H9 (cell line): ENCODE data around the gene ZNF71. TPM values are rescaled to one million over a fixed set of nuclear protein-coding genes. Genes with fewer than 3 reads are reported as not detected.

Experiments used
- DNase-seq: peaks from one replicate; pipeline ENCODE4 v3.0.0-alpha.2; 2017
- H2AFZ ChIP-seq: one replicate; pipeline ENCODE4 v1.6.1; 2013; ENCODE audit warnings: mild to moderate bottlenecking, low read length, control low read depth, moderate library complexity
- H2AK5ac ChIP-seq: 2 replicates; pipeline ENCODE4 v1.6.1; 2013; ENCODE audit warnings: low read length, control low read depth, mixed read lengths; ENCODE audit not compliant: insufficient read length
- H2BK120ac ChIP-seq: one replicate; pipeline ENCODE4 v1.6.1; 2013; ENCODE audit warnings: low read depth, mild to moderate bottlenecking, low read length, control low read depth, inconsistent platforms; ENCODE audit not compliant: poor library complexity, severe bottlenecking
- H2BK12ac ChIP-seq: 2 replicates; pipeline ENCODE4 v1.6.1; 2013; ENCODE audit warnings: low read length, control low read depth, mixed read lengths, low read depth; ENCODE audit not compliant: insufficient read length
- H2BK15ac ChIP-seq: 2 replicates; pipeline ENCODE4 v1.6.1; 2013; ENCODE audit warnings: low read depth, low read length, control low read depth
- H2BK20ac ChIP-seq: one replicate; pipeline ENCODE4 v1.6.1; 2013; ENCODE audit warnings: low read depth, mild to moderate bottlenecking, low read length, control low read depth, inconsistent platforms; ENCODE audit not compliant: poor library complexity, severe bottlenecking
- H2BK5ac ChIP-seq: 2 replicates; pipeline ENCODE4 v1.6.1; 2013; ENCODE audit warnings: low read length, control low read depth, mixed read lengths; ENCODE audit not compliant: insufficient read length
- H3K14ac ChIP-seq: 2 replicates; pipeline ENCODE4 v1.6.1; 2013; ENCODE audit warnings: low read length, control low read depth; ENCODE audit not compliant: insufficient read depth
- H3K18ac ChIP-seq: 2 replicates; pipeline ENCODE4 v1.6.1; 2013; ENCODE audit warnings: low read depth, mild to moderate bottlenecking, mixed read lengths, low read length, control low read depth; ENCODE audit not compliant: insufficient read length
- H3K23ac ChIP-seq: 2 replicates; pipeline ENCODE4 v1.6.1; 2013; ENCODE audit warnings: low read length, control low read depth, mixed read lengths, low read depth; ENCODE audit not compliant: insufficient read length
- H3K23me2 ChIP-seq: 2 replicates; pipeline ENCODE4 v1.6.1; 2013; ENCODE audit warnings: low read depth, mild to moderate bottlenecking, mixed read lengths, low read length, control low read depth; ENCODE audit not compliant: insufficient read length, poor library complexity, severe bottlenecking
- H3K27ac ChIP-seq: 2 replicates; pipeline ENCODE4 v1.5.1; 2013; ENCODE audit warnings: low read length, control low read depth, mixed read lengths, low read depth; ENCODE audit not compliant: insufficient read length
- H3K27me3 ChIP-seq: 2 replicates; pipeline ENCODE4 v1.6.1; 2013; ENCODE audit warnings: low read length, control low read depth, inconsistent platforms; ENCODE audit not compliant: insufficient read depth
- H3K4ac ChIP-seq: 2 replicates; pipeline ENCODE4 v1.6.1; 2013; ENCODE audit warnings: low read depth, mild to moderate bottlenecking, control low read depth, inconsistent platforms, low read length, moderate library complexity
- H3K4me1 ChIP-seq: 2 replicates; pipeline ENCODE4 v1.6.1; 2013; ENCODE audit warnings: low read length, control low read depth, inconsistent platforms; ENCODE audit not compliant: insufficient read depth
- H3K4me2 ChIP-seq: 2 replicates; pipeline ENCODE4 v1.6.1; 2013; ENCODE audit warnings: low read length, control low read depth, mixed read lengths; ENCODE audit not compliant: insufficient read length, insufficient read depth
- H3K56ac ChIP-seq: 2 replicates; pipeline ENCODE4 v1.6.1; 2013; ENCODE audit warnings: low read depth, mild to moderate bottlenecking, mixed read lengths, low read length, control low read depth; ENCODE audit not compliant: insufficient read length
- H3K79me1 ChIP-seq: 2 replicates; pipeline ENCODE4 v1.6.1; 2013; ENCODE audit warnings: low read depth, mild to moderate bottlenecking, moderate library complexity, low read length, control low read depth, inconsistent platforms; ENCODE audit not compliant: insufficient read depth, poor library complexity, severe bottlenecking
- H3K79me2 ChIP-seq: 2 replicates; pipeline ENCODE4 v1.6.1; 2013; ENCODE audit warnings: low read length, control low read depth, inconsistent platforms; ENCODE audit not compliant: insufficient read depth
- H3K9ac ChIP-seq: 2 replicates; pipeline ENCODE4 v1.6.1; 2013; ENCODE audit warnings: low read length, control low read depth, mixed read lengths; ENCODE audit not compliant: insufficient read length; ENCODE audit errors: extremely low read depth
- H3K9me3 ChIP-seq: one replicate; pipeline ENCODE4 v1.6.1; 2013; ENCODE audit warnings: low read depth, low read length, inconsistent platforms; ENCODE audit not compliant: control insufficient read depth
- H3T11ph ChIP-seq: one replicate; pipeline ENCODE4 v1.6.1; 2013; ENCODE audit warnings: mild to moderate bottlenecking, low read length, control low read depth, inconsistent platforms
- H4K20me1 ChIP-seq: one replicate; pipeline ENCODE4 v1.6.1; 2013; ENCODE audit not compliant: control insufficient read depth, insufficient read length, insufficient read depth
- H4K5ac ChIP-seq: 2 replicates; pipeline ENCODE4 v1.6.1; 2013; ENCODE audit warnings: low read depth, mild to moderate bottlenecking, mixed read lengths, low read length, control low read depth; ENCODE audit not compliant: insufficient read length
- H4K8ac ChIP-seq: replicated peaks from 2 replicates; pipeline ENCODE4 v1.6.1; 2013; ENCODE audit warnings: low read length, control low read depth, mixed read lengths, low read depth; ENCODE audit not compliant: insufficient read length
- H4K91ac ChIP-seq: 2 replicates; pipeline ENCODE4 v1.6.1; 2013; ENCODE audit warnings: low read depth, mild to moderate bottlenecking, moderate library complexity, mixed read lengths, low read length, control low read depth; ENCODE audit not compliant: insufficient read length
- H3K27ac Mint-ChIP-seq, 3 experiments: 2 replicates in 2 of 3; 3 replicates in 1 of 3; pipeline ENCODE4 v1.8.0; 2020 to 2021; ENCODE audit warnings: mixed read lengths in 3 of 3, mild to moderate bottlenecking in 1 of 3, moderate library complexity in 1 of 3
- H3K27me3 Mint-ChIP-seq: 2 replicates; pipeline ENCODE4 v1.8.0; 2021; ENCODE audit warnings: low read depth, mild to moderate bottlenecking, moderate library complexity, mixed read lengths
- H3K36me3 Mint-ChIP-seq, 3 experiments: 2 replicates in 2 of 3; 3 replicates in 1 of 3; pipeline ENCODE4 v1.8.0; 2020 to 2021; ENCODE audit warnings: low read depth in 3 of 3, mixed read lengths in 3 of 3; ENCODE audit not compliant: insufficient read depth in 1 of 3
- H3K4me1 Mint-ChIP-seq, 2 experiments: 2 replicates each; pipeline ENCODE4 v1.8.0; 2020; ENCODE audit warnings: mixed read lengths in 2 of 2
- H3K4me3 Mint-ChIP-seq, 2 experiments: 2 replicates in 1 of 2; 3 replicates in 1 of 2; pipeline ENCODE4 v1.8.0; 2020 to 2021; ENCODE audit warnings: mild to moderate bottlenecking in 2 of 2, mixed read lengths in 2 of 2, moderate library complexity in 1 of 2
- H3K9me3 Mint-ChIP-seq, 2 experiments: 2 replicates in 1 of 2; 3 replicates in 1 of 2; pipeline ENCODE4 v1.8.0; 2020; ENCODE audit warnings: mild to moderate bottlenecking in 2 of 2, mixed read lengths in 2 of 2, moderate library complexity in 1 of 2
- WGBS: extraction: QIAGEN DNeasy Blood & Tissue Kit; methylation state at CpG from one replicate; pipeline ENCODE4 v1.1.7; 2013; ENCODE audit warnings: missing lambda C conversion rate, low lambda C conversion rate, mixed read lengths; ENCODE audit not compliant: insufficient read length; ENCODE audit errors: extremely low coverage; 5-methylcytosine and 5-hydroxymethylcytosine counted together
- total RNA-seq: library from RNA; stranded (reverse); gene quantifications from 2 replicates; pipeline ENCODE4 v1.2.1, GENCODE V29; 2021
- TF ChIP-seq, protein P1 (sequence below): fragments of 200-600 bp; sonication (generic); conservative IDR thresholded peaks from 3 replicates; pipeline ENCODE4 v1.8.0; 2021; ENCODE audit warnings: antibody characterized with exemption, mild to moderate bottlenecking

The ZNF71 gene
- total RNA-seq, 1 experiment from 2014 or later, result 7.2 TPM

- peaks cover 3% of the 10 kb centered on the region for H3K23me2 ChIP-seq
- Mint-ChIP-seq H3K9me3 (peaks cover 85 to 88% of the 10 kb centered on the region in 2 experiments), H3K4me3 (no peak overlapping the region), H3K4me1 (no peaks in the 10 kb centered on the region), H3K27ac (no peak overlapping the region), H3K36me3 (peaks cover 15 to 17% (median 16%) of the 10 kb centered on the region in 3 experiments; a peak in 6 of 7 replicates), H3K27me3 (peaks cover 3% of the 10 kb centered on the region)
- H3K9ac ChIP-seq, result no peak overlapping the region
- no peaks in the 10 kb centered on the region for H3K27me3 ChIP-seq
- no peak overlapping the region for H2BK5ac ChIP-seq
- no peaks in the 10 kb centered on the region for H3K4me1 ChIP-seq
- H2BK20ac ChIP-seq, result no peak overlapping the region
- no peak overlapping the region for H3K4ac ChIP-seq
- H3T11ph ChIP-seq, result no peak overlapping the region
- no peak overlapping the region for H2BK15ac ChIP-seq
- no peak for DNase-seq
- H4K8ac ChIP-seq, result no peak overlapping the region
- no peak overlapping the region for H2BK12ac ChIP-seq
- no peak overlapping the region for H4K91ac ChIP-seq
- no peak overlapping the region for H3K27ac ChIP-seq
- H3K79me2 ChIP-seq, result no peaks in the 10 kb centered on the region; the same call in 1 of the 2 replicates
- no CpG with 5 or more reads among the region's 17 CpGs for WGBS
- no peak overlapping the region for H2AK5ac ChIP-seq
- H4K5ac ChIP-seq, result no peak overlapping the region
- H3K9me3 ChIP-seq, result peaks cover 56% of the 10 kb centered on the region
- H2BK120ac ChIP-seq, result no peak overlapping the region
- H3K23ac ChIP-seq, result no peak overlapping the region
- H3K14ac ChIP-seq, result no peak overlapping the region
- no peak overlapping the region for H2AFZ ChIP-seq
- H4K20me1 ChIP-seq, result no peaks in the 10 kb centered on the region
- no peak overlapping the region for H3K56ac ChIP-seq
- H3K4me2 ChIP-seq, result no peak overlapping the region
- TF ChIP-seq, protein P1, sequence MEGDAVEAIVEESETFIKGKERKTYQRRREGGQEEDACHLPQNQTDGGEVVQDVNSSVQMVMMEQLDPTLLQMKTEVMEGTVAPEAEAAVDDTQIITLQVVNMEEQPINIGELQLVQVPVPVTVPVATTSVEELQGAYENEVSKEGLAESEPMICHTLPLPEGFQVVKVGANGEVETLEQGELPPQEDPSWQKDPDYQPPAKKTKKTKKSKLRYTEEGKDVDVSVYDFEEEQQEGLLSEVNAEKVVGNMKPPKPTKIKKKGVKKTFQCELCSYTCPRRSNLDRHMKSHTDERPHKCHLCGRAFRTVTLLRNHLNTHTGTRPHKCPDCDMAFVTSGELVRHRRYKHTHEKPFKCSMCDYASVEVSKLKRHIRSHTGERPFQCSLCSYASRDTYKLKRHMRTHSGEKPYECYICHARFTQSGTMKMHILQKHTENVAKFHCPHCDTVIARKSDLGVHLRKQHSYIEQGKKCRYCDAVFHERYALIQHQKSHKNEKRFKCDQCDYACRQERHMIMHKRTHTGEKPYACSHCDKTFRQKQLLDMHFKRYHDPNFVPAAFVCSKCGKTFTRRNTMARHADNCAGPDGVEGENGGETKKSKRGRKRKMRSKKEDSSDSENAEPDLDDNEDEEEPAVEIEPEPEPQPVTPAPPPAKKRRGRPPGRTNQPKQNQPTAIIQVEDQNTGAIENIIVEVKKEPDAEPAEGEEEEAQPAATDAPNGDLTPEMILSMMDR, result no peak
- H3K18ac ChIP-seq, result no peak overlapping the region
- H3K79me1 ChIP-seq, result no peaks in the 10 kb centered on the region
These were observed 75.4 kb downstream of the ZNF71 start for GRCh38 chr19:56670401-56670960.
